PC-3 (cell line): ENCODE results near the gene MAGI2. TPM values are rescaled to one million over a fixed set of nuclear protein-coding genes. Genes with fewer than 3 reads are reported as not detected.

ENCODE experiments used
- ATAC-seq: fragments of 200-7000 bp; cut with Tn5 transposase; 2 replicates; pipeline ENCODE4 v1.9.1; 2020; ENCODE audit warnings: mild to moderate bottlenecking, moderate library complexity
- BruUV-seq: library from RNA; stranded (reverse); fragments of 400-500 nt; replicated peaks from 2 replicates; lab custom pipeline; 2021; lab: Mats Ljungman, UMichigan
- CTCF ChIA-PET: fragments of 300-600 bp; sonication (Branson Sonifier 250); formaldehyde crosslinking; loops from one replicate; lab custom pipeline; 2022; ENCODE audit warnings: antibody characterized with exemption; lab: Charles Lee
- POLR2A ChIA-PET: fragments of 300-600 bp; sonication (Branson Sonifier 250); formaldehyde crosslinking; loops from one replicate; lab custom pipeline; 2022; ENCODE audit warnings: antibody characterized with exemption; ENCODE audit not compliant: unreplicated experiment; lab: Charles Lee
- DNase-seq: peaks from one replicate; pipeline ENCODE4 v3.0.0-alpha.2; 2015
- H2AFZ ChIP-seq: fragments of 300-600 bp; sonication (generic); 2 replicates; pipeline ENCODE4 v1.6.0; 2016; ENCODE audit warnings: antibody characterized with exemption, low read length
- H3F3A ChIP-seq: fragments of 300-600 bp; sonication (generic); one replicate; pipeline ENCODE4 v1.6.0; 2017; ENCODE audit warnings: antibody characterized with exemption, low read length, control low read depth, mild to moderate bottlenecking; ENCODE audit not compliant: unreplicated experiment
- H3K27ac ChIP-seq: fragments of 300-600 bp; sonication (generic); 2 replicates; pipeline ENCODE4 v1.5.1; 2016; ENCODE audit warnings: mild to moderate bottlenecking, low read length
- H3K27me3 ChIP-seq: fragments of 300-600 bp; sonication (generic); 2 replicates; pipeline ENCODE4 v1.6.1; 2016; ENCODE audit warnings: low read length, mixed read lengths
- H3K36me3 ChIP-seq: fragments of 300-600 bp; sonication (generic); 2 replicates; pipeline ENCODE4 v1.6.1; 2016; ENCODE audit warnings: low read depth, mixed run types, low read length, mixed read lengths
- H3K4me1 ChIP-seq: fragments of 300-600 bp; sonication (generic); 2 replicates; pipeline ENCODE4 v1.5.1; 2016; ENCODE audit warnings: low read length; ENCODE audit not compliant: insufficient read depth
- H3K4me2 ChIP-seq: fragments of 300-600 bp; sonication (generic); 2 replicates; pipeline ENCODE4 v1.6.0; 2016; ENCODE audit warnings: low read length
- H3K4me3 ChIP-seq: fragments of 300-600 bp; sonication (generic); 2 replicates; pipeline ENCODE4 v1.5.1; 2016; ENCODE audit warnings: mild to moderate bottlenecking, low read length, mixed read lengths
- H3K79me2 ChIP-seq: fragments of 300-600 bp; sonication (generic); 2 replicates; pipeline ENCODE4 v1.6.1; 2017; ENCODE audit warnings: low read length, mixed read lengths
- H3K9ac ChIP-seq: fragments of 300-600 bp; sonication (generic); 2 replicates; pipeline ENCODE4 v1.6.0; 2016; ENCODE audit warnings: mild to moderate bottlenecking, low read length
- H3K9me2 ChIP-seq: fragments of 300-600 bp; sonication (generic); replicated peaks from 2 replicates; pipeline ENCODE4 v1.6.1; 2016; ENCODE audit warnings: mixed run types, low read length, mixed read lengths
- H3K9me3 ChIP-seq: fragments of 300-600 bp; sonication (generic); 2 replicates; pipeline ENCODE4 v1.6.1; 2016; ENCODE audit warnings: low read length, mixed read lengths
- H4K20me1 ChIP-seq: fragments of 300-600 bp; sonication (generic); 2 replicates; pipeline ENCODE4 v1.6.1; 2016; ENCODE audit warnings: low read length, mixed read lengths
- CTCF ChIP-seq: fragments of 300-600 bp; sonication (generic); conservative IDR thresholded peaks from 2 replicates; pipeline ENCODE4 v1.5.1; 2017; ENCODE audit warnings: antibody characterized with exemption, low read depth, mild to moderate bottlenecking, low read length
- EZH2 ChIP-seq: fragments of 300-600 bp; sonication (generic); IDR thresholded peaks from one replicate; pipeline ENCODE4 v1.6.1; 2017; ENCODE audit warnings: antibody characterized with exemption, mild to moderate bottlenecking, low read length; ENCODE audit not compliant: unreplicated experiment
- EZH2phosphoT487 ChIP-seq: fragments of 300-600 bp; sonication (generic); IDR thresholded peaks from 2 replicates; pipeline ENCODE4 v1.6.1; 2018; ENCODE audit warnings: mild to moderate bottlenecking, antibody characterized with exemption, low read length, borderline replicate concordance
- intact Hi-C: fragments of 100-400 bp; cut with micrococcal nuclease; formaldehyde crosslinking; loops from 2 replicates; pipeline ENCODE4 v1.9.0; 2023
- total RNA-seq: library from RNA; depleted of rRNA; stranded (reverse); fragments of >200 nt; gene quantifications from 2 replicates; pipeline ENCODE4 v1.2.3, GENCODE V29; 2014

Gene MAGI2
- total RNA-seq, 1 experiment from 2014 or later = not detected

- TF ChIP-seq EZH2phosphoT487 (no peak), EZH2 (no peak), CTCF (no peak)
- H4K20me1 ChIP-seq = no peaks in the 10 kb centered on the region
- ChIA-PET CTCF (no interaction called here), POLR2A (no interaction called here)
- no peaks in the 10 kb centered on the region for H3K9me3 ChIP-seq
- DNase-seq = no peak
- no peaks in the 10 kb centered on the region for H3K9me2 ChIP-seq
- no peak overlapping the region for H3K4me3 ChIP-seq
- no peak overlapping the region for H3K27ac ChIP-seq
- H3K4me2 ChIP-seq = no peak overlapping the region
- H3K9ac ChIP-seq = no peak overlapping the region
- BruUV-seq = no TSS peak
- H3K79me2 ChIP-seq = no peaks in the 10 kb centered on the region
- intact Hi-C loops = no loop called here
- no peak overlapping the region for H2AFZ ChIP-seq
- H3F3A ChIP-seq = no peaks in the 10 kb centered on the region
- H3K36me3 ChIP-seq = no peaks in the 10 kb centered on the region
- no peak for ATAC-seq
- H3K4me1 ChIP-seq = no peaks in the 10 kb centered on the region
- peaks cover 12% of the 10 kb centered on the region; the same call in 1 of the 2 replicates for H3K27me3 ChIP-seq
Measured at GRCh38 chr7:78523930-78524329, 929.5 kb downstream of the MAGI2 start.

GRCh38 chr7:78521961-78522360 is 931.5 kb downstream of the MAGI2 start:
- no peaks in the 10 kb centered on the region for H3K9me3 ChIP-seq
- ChIA-PET POLR2A (no interaction called here), CTCF (no interaction called here)
- ATAC-seq (no peak), DNase-seq (no peak)
- H2AFZ ChIP-seq = no peak overlapping the region
- H3K79me2 ChIP-seq = no peaks in the 10 kb centered on the region
- no peak overlapping the region for H3K27ac ChIP-seq
- no peak overlapping the region for H3K9ac ChIP-seq
- no peaks in the 10 kb centered on the region for H3K9me2 ChIP-seq
- no peak overlapping the region for H3K4me2 ChIP-seq
- H3K27me3 ChIP-seq = peaks cover 9% of the 10 kb centered on the region; the same call in 1 of the 2 replicates
- no peak overlapping the region for H3K4me3 ChIP-seq
- TF ChIP-seq CTCF (no peak), EZH2phosphoT487 (no peak), EZH2 (no peak)
- no peaks in the 10 kb centered on the region for H3K36me3 ChIP-seq
- H3K4me1 ChIP-seq = no peaks in the 10 kb centered on the region
- H4K20me1 ChIP-seq = no peaks in the 10 kb centered on the region
- intact Hi-C loops = no loop called here
- no peaks in the 10 kb centered on the region for H3F3A ChIP-seq
- BruUV-seq = no TSS peak

GRCh38 chr7:78516450-78516849 is 937.0 kb downstream of the MAGI2 start:
- no peak overlapping the region for H3K9ac ChIP-seq
- H3K4me3 ChIP-seq = no peak overlapping the region
- H3K4me1 ChIP-seq = no peaks in the 10 kb centered on the region
- no peak overlapping the region for H3K4me2 ChIP-seq
- H3K36me3 ChIP-seq = no peaks in the 10 kb centered on the region
- peaks cover 14% of the 10 kb centered on the region; the same call in 1 of the 2 replicates for H3K27me3 ChIP-seq
- no peaks in the 10 kb centered on the region for H3K9me2 ChIP-seq
- no peaks in the 10 kb centered on the region for H3K9me3 ChIP-seq
- no peaks in the 10 kb centered on the region for H3K79me2 ChIP-seq
- no peak for TF ChIP-seq EZH2
- TF ChIP-seq EZH2phosphoT487 = no peak
- no peaks in the 10 kb centered on the region for H3F3A ChIP-seq
- CTCF ChIA-PET = no interaction called here
- no TSS peak for BruUV-seq
- POLR2A ChIA-PET = no interaction called here
- ATAC-seq = no peak
- DNase-seq = peak; percentile 14
- no peak overlapping the region for H2AFZ ChIP-seq
- intact Hi-C loops = no loop called here
- no peak overlapping the region for H3K27ac ChIP-seq
- H4K20me1 ChIP-seq = no peaks in the 10 kb centered on the region
